NCI-H774 (cell line): ENCODE data around the gene SPIRE2.
"Not testable (repeated sequence)": the region's sequence is repeated elsewhere in the genome, so short reads cannot be mapped to it uniquely, and the experiment has no call there.

Source experiments
- DNase-seq: peaks from one replicate; lab custom pipeline; 2025; lab: John Stamatoyannopoulos, UW

The SPIRE2 gene

DNA sequence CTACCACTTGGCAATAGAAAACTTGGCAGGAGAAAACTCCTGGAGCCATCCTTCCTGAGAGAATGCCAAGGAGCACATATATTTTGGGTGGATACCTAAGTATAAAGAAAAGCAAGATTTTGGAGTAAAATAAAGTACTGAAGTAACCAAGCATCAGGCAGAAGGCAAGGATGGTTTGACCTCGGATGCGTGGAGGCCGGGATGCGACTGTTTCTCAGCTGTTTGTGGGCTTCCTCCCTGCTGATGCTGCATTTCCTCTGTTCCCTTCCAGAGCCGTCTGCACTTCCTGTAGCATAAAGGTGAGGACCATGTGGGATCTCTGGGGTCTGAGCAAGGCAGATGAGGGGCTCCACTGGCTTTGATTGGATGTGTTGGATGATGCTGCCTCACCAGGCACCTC, 39.6 kb downstream of the SPIRE2 start:
- no peak for DNase-seq

DNA sequence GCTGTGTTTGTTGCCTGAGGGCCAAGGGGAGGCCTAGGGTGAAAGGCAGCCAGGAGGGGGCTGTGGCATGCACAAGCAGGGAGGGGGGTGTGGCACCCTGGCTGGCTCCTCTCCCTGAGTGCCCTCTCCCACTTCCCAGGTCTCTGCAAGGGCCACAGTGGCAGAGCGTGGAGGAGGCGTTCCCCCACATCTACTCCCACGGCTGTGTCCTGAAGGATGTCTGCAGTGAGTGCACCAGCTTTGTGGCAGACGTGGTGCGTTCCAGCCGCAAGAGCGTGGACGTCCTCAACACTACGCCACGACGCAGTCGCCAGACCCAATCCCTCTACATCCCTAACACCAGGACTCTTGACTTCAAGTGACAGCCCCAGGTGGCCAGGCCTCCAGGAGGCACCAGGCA, 41.6 kb downstream of the SPIRE2 start:
- DNase-seq = no peak

DNA sequence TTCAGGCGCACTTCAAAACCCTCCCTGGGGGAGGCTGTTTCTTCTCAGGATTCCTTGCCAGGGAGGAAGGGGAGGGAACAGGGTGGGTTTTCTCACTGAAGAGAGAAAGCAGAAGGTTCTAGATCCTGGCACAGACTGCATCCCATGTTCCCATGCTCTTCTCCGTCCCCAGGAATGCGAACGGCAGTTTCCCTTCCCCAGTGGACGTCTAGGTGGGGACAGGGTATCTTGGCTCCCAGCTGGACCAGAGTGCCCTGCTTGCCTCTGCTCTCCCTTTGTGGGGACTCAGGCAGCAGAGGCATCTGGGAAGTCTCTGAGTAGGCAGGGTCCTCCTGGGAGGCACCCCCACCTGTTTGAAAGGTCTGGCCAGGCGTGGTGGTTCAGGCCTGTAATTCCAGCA, 42.2 kb downstream of the SPIRE2 start:
- DNase-seq = no peak

DNA sequence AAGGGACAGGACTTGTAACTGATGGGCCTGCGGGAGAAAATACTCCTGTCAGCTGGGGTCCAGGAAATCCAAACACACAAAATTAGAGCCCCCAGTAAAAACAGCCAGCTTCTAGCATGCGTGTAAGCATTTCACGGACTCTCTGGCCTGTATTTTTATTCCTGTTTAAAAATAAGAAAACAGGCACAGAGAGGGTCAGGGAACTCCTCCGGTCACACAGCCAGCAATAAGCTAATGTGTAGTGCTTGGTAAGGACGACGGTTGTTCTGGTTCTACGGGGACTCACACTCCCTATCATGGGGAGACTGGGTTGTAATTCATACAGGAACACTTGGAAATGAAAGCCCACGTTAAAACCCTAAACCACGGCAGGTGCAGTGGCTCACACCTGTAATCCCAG, 43.6 kb downstream of the SPIRE2 start:
- no peak for DNase-seq

DNA sequence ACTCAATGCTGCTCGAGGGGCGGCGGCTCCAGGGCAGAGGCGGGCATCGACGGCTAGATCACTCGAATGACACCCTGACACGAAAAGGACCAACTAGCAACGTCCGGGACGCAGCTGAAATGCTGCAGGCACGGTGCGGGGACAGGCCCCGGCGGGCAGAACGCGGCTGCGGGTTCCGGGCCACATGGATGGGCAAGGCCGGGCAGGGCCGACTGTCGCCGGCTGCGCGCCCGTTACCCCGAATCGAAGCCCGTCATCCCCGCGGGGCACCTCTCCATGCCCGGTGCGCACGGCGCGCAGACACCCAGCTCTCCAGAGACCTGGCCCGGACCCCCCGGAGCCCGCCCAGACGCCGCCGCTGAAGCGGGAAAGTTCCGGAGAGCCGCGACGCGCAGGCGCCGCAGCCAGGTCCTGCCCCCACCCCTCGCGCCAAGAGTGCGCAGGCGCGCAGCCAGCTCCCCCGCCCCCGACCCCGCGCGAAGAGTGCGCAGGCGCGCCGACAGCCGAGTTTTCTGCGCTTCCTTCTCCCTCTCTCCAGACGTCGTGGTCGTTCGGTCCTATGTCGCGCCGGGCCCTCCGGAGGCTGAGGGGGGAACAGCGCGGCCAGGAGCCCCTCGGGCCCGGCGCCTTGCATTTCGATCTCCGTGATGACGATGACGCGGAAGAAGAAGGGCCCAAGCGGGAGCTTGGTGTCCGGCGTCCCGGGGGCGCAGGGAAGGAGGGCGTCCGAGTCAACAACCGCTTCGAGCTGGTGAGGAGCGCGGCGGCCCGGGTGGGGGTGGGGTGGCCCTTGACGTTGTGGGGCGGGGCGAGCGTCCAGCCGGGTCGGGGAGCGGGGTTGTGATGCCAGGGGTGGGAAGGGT, 45.1 kb downstream of the SPIRE2 start, which contains the start of gene TCF25:
Gene TCF25, plus strand, starts transcription at position 484 of the 863 bp plus-strand sequence. Its CDS starts 76 bp downstream, at position 560.
- DNase-seq = peak; percentile 71

DNA sequence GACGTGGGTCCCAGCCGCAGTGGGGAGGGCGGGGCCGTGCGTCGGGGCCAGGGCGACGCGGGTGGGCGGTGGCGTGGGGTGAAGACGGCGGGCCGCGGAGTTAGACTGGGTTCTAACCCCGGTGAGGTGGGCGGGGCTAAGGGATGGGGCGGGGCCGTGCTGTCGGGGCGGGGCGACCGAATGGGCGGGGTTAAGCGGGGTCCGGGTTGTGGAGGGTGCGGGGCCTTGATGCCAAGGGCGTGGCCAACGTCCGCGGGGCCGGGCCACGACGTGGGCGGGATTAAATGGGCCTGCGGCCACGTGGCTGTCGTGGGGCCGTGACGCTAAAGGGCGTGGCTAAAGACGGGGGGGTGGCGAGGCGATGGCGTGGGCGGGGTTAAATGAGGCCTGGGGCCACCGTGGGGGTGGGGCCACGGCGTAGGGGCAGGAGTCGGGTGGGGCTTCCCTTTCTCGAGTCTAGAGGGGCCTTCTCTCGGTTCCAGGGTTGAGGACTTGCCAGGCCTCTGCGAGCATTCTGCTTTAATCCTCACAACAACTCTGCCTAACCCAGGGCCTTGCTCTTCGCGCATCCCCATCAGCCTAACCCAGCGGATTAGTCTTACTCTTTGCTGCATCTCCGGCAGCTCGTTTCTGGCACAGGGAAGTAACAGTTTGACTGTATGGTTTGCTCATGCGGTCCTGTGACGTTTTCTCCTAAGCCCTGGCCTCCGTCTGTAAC, 45.9 kb downstream of the SPIRE2 start:
- peak; percentile 78 for DNase-seq

DNA sequence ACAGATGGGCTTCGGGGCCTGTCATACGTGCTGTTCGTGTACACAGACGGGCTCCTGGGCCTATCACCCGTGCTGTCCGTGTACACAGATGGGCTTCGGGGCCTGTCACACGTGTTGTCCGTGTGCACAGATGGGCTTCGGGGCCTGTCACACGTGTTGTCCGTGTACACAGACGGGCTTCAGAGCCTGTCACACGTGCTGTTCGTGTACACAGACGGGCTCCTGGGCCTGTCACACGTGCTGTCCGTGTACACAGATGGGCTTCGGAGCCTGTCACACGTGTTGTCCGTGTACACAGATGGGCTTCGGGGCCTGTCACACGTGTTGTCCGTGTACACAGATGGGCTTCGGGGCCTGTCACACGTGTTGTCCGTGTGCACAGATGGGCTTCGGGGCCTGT, 50.8 kb downstream of the SPIRE2 start:
- not testable (repeated sequence) for DNase-seq

DNA sequence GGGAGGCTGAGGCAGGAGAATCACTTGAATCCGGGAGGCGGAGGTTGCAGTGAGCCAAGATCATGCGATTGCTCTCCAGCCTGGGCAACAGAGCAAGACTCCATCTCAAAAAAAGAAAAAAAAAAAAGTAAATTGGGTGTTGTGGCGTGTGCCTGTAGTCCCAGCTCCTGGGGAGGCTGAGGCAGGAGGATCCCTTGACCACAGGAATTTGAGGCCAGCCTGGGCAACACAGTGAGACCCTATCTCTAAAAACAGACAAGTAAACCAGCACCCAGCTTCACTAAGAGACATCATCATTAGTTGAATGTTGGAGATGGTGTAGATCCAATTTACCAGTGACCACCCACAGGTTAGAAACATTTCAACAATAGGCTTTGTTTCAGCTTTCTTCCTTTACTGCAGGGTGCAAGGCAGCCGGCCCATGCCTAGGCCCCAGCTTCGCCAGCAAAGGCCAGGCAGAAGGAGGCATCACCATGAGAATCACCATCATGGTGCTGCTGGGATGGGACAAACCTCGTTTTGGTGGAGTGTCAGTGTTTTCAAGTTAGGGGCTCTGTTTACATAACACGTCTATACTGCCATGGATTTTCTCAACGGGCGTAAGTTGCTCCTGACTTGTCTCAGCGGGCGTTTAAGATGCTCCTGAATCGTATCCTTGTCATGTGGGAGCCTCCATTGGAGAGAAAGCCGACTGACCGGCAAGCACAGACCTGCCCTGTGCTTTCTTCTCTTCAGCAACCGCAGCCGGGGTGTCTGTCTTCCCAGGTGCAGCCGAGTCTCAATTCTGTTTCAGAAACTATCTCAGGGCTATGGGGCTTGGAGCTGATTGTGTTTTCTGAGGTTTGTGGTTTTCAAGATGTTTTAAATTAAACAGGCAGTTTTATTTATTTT, 52.4 kb downstream of the SPIRE2 start:
- no peak for DNase-seq

DNA sequence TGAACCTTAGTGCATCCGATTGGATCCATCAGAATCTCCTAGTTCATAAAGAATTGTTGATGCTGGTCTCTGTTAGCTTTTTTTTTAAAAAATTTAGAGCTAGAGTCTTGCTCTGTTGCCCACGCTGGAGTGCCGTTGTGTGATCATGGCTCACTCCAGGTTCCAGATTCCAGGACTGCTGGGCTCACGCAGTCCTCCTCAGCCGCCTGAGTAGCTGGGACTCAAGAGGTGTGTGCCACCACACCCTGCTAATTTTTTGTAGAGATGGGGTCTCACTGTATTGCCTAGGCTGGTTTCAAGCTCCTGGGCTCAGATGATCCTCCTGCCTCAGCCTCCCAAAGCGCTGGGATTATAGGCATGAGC, 53.1 kb downstream of the SPIRE2 start:
- no peak for DNase-seq

DNA sequence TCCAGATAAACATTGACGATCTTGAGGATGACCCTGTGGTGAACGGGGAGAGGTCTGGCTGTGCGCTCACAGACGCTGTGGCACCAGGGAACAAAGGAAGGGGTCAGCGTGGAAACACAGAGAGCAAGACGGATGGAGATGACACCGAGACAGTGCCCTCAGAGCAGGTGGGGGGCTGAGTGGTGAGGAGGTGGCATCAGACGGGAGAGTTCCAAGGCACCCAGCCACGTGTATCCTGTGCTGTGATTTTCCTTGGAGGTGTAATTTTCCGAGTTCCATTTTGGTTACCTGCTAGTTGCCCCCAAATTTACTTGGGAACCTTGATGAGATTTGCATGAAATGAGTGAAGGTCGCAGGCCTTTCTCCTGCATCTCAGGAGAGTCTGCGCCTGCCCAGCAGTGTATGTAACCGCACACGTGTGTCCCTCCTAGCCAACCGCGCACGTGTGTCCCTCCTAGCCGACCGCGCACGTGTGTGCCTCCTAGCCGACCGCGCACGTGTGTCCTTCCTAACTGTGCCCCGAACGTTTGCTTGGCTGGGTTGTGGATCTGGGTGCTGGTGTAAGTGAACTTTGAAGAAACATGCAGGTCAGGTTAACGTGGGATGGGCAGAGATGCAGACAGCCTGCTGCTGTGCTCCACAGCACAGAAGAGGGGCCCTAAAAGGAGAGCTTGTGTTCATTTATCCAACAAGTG, 55.2 kb downstream of the SPIRE2 start:
- DNase-seq = no peak

DNA sequence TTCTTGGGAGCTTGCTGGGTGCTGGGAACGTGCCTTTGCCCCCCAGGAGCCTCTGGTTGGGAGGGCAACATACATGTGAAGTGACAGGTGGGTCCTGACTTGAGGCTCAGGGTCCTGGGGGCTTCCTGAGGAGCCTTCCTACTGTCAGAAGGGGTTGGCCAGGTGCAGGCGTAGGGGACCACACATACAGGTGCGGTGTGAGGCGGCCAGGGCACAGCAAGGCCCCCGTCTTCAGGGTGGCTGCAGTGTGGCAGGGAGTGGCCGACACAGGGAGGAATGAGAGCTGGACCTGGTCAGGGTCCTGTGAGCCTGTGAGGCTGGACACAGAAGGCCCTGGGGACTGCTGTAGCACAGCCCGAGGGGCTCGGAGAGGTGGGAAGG, 55.8 kb downstream of the SPIRE2 start:
- no peak for DNase-seq

DNA sequence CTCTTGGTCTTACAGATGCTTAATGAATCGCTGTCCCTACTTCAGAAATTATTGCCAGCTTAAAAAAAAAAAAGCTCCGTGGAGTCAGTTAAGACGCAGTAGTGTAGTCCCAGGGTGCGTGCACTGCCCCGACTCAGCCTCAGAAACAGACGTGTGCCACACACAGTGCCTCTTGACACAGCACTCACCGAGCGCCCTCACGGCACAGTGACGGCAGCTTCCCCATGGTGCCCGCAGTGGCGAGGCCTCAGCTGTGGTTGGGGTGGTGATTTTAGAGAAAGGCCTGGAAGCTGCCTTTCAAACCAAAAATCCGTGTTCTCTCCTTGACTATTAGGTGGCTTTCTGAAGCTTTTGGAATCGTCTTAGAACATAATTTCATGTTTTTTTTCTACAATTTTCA, 59.0 kb downstream of the SPIRE2 start:
- DNase-seq = no peak

DNA sequence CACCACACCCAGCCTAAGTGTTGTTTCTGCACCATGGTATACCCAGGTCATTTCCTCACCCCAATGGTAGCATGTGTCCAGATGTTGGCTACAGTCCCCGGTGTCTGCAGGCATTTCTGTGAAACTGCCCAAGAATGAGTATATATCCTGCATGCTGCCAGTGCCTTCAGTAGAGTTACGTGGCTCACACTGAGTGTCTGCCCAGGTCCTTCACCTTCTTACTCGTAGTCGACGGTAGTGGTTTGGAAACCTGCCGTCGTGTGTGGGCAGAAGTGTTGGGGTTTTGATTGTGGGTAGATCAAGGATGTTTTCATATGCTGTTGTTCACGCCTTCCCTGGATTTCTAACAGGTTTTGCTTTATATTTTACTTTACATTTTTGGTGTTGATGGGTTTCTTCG, 61.9 kb downstream of the SPIRE2 start:
- no peak for DNase-seq

DNA sequence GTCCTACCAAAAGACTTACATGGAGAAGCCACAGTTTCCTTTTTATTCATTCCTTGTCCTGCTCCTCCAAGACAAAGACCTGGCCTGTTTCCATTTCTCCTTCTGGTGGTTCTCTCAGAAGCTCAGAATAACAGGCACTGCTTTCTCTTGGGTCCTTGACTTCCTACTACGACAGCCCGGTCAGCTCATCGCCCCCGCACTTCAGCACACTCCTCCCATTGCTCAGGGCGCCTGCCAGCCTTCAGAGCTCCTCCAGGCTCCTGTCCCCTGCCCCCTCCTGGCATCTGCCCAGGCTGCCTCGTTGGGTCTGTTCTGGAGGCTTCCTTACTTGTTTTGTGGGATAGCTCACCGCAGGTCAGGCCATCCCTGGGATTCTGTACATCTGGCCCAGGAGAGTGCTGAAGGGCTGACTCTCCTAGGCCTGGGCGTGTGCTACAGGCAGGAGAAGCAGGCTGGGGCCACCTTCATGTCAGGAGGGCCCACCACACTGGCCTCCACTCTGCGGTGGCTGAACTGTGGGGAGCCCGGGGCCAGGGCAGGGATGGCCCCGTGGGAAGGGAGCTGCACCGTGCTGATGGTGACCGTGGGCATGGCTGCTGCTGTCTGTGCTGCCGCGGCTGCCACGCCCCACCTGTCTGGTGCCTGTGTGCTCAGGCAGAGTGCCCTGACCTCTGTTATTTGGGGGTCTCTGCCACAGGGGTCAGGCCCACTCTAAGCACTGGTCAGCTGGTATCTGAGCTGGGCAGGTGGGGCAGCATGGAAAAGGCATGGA, 62.8 kb downstream of the SPIRE2 start:
- DNase-seq = no peak

DNA sequence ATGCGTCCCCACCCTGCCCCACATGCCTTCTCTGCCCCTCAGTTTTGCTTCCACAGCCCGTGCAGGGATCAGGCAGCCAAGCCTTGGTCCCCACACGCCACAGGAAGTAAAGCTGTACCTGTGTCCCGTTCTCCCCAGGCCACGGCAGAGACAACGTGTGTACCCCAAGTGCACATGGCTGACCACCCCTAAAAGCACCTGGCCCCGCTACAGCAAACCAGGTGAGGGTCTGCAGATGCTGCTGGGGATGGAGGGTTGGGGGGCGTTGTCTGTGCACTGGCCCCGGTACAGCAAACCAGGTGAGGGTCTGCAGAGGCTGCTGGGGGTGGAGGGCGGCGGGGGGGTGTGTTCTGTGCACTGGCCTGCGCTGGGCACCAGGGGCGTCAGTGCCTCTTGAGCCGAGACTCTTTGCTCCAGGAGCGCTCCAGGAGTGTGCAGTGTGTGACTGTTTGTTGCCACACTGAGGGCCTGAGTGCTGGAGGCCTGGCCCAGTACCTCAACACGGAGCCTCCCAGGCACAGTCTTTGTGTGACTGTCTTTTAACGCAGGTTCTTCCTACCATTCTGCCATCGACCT, 63.9 kb downstream of the SPIRE2 start:
- no peak for DNase-seq

DNA sequence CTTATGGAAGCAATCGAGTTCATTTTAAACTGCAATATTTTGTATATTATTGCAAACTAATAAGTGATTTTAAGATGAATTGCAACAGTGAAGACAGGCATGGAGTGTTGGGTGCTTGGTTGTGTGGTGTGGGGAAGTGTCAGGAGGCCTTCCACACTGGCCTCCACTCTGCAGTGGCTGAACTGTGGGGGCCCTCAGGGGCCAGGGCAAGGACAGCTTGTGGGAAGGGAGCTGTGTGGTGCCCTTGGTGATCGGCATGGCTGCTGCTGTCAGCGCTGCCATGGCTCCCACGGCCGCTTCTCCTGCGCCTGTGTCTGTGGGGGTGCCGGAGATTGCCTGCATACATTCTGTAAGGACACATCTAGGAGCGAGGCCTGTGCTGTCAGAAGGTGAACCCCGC, 64.4 kb downstream of the SPIRE2 start:
- DNase-seq = no peak

DNA sequence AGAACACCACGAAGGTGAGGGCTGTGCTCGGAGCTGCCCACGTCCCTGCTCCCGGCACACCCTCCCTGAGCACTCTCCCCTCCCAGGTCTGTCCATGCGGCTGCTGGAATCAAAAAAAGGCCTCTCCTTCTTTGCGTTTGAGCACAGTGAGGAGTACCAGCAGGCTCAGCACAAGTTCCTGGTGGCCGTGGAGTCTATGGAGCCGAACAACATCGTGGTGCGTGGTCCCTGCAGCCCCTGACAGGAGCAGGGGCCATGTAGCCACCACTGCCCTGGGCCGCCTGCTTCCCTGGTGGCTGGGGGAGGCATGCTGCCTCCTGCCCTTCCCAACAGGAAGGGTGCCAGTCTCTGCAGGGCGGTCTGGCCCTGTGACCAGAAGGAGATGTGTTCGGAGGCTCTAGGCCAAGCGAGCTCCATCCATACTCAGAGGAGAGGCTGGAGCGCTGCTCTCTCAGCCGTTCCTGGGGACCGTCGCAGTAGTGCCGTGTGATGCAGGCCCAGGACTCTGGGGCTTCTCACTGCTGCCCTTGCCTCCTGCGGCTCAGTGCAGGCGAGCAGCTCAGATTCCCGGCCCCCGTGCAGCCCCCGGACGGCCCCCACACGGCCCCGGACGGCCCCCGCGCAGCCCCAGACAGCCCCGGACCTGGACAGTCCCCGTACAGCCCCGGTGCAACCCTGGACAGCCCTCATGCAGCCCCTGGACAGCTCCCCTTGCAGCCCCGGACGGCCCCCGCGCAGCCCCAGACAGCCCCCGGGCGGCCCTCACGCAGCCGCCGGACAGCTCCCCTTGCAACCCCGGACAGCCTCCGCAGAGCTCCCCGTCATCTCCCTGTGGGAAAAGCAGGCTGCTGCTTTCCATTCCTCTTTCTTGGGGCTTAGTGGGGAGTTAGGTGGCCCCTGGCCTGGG, 65.6 kb downstream of the SPIRE2 start:
- no peak for DNase-seq

DNA sequence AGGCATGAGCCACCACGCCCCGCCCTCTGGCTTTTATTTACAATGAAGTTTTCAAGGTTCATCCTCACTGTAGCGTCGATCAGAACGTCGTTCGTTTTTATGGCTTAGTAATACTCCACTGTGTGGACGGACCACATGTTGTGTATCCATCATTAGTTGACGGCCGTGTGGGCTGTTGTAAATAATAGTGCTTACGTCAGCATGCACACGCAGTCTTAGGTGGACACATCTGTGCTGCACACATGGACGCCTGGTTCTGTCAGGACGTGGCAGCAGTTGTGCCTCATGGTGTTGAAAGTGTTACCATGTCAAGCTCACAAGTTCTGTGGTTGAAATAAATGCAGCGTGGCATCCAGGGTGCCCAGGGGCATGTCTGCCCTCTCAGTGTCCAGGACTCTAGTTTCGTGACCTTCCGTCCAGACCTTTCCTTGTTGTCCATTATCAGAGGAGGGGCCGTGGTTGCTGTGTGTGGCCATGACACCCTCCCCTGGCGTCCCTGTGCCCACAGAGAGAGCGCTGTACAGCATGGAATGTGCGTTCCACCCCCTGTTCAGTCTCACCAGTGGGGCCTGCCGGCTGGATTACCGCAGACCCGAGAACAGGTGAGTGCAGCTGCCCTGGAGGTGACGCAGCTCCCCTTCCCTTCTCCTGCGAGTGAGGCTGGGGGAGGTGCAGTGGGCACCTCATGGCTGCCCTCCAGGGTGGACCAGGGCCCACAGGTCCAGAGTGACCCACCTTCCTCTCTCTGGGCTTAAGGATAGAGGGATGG, 67.4 kb downstream of the SPIRE2 start:
- DNase-seq = no peak

DNA sequence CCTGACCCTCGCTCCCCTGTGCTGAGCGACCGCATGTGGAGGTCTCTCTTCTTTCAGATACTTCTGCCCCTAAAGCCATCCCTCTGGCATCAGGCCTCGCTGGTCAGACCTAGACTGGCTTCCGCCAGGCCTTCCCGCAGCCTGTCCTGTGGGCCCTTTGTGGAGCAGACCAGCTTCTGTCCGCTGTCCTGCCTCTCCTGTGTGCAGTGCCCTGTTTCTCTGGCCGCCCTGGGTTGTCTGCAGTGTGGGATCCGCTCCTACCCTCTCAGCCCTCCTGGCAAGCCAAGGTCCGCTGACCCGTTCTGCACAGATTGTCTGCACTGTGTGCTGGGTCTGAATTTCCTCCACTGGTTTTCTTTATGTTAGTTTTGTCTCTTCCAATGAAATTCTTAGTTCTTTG, 68.9 kb downstream of the SPIRE2 start:
- DNase-seq = no peak
